Uterus (tissue), 2 donors: ENCODE measurements around the gene VAT1.

Source experiments
- POLR2A ChIP-seq, 2 donors: fragments of 450-650 bp; IDR thresholded peaks; one replicate each; pipeline ENCODE4 v1.6.1; 2016; ENCODE audit warnings: antibody characterized with exemption in 2 of 2, mild to moderate bottlenecking in 1 of 2, moderate library complexity in 1 of 2
- TF ChIP-seq, protein P1 (sequence below), 4 experiments: fragments of 200-600 bp in 2 of 4; fragments of 450-650 bp in 2 of 4; sonication (generic) in 2 of 4; IDR thresholded peaks; one replicate each; pipeline ENCODE4 v1.5.1; 2016 to 2019; ENCODE audit warnings: antibody characterized with exemption in 4 of 4, mild to moderate bottlenecking in 2 of 4, moderate library complexity in 1 of 4

DNA sequence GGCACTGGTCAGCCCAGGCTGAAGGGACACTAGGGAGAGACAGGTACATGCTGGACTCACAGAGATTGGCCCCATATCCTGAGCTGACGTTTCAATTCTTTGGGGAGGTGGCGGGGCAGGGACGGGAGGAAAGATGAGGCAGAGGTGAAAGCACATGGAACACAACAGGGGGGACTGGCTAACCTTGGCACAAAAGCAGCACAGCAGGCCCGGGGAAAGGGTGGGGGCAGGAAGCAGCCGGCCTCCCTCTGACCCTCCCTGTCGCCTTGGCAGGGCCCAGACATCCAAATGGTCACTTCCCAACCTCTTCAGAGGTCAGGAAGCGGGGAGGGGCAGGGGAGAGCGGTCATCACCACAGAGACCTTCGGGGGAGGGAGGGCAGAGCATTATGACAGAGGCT is 6.6 kb downstream of the VAT1 start:
- TF ChIP-seq, protein P1, sequence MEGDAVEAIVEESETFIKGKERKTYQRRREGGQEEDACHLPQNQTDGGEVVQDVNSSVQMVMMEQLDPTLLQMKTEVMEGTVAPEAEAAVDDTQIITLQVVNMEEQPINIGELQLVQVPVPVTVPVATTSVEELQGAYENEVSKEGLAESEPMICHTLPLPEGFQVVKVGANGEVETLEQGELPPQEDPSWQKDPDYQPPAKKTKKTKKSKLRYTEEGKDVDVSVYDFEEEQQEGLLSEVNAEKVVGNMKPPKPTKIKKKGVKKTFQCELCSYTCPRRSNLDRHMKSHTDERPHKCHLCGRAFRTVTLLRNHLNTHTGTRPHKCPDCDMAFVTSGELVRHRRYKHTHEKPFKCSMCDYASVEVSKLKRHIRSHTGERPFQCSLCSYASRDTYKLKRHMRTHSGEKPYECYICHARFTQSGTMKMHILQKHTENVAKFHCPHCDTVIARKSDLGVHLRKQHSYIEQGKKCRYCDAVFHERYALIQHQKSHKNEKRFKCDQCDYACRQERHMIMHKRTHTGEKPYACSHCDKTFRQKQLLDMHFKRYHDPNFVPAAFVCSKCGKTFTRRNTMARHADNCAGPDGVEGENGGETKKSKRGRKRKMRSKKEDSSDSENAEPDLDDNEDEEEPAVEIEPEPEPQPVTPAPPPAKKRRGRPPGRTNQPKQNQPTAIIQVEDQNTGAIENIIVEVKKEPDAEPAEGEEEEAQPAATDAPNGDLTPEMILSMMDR (IDR thresholded peaks at IDR 0.05) = no peak
- TF ChIP-seq POLR2A (IDR thresholded peaks at IDR 0.05) = no peak
